HEK293 (cell line): ENCODE results near the gene LPAR2.

Experiments used
- HOXA7 ChIP-seq: sonication (generic); formaldehyde crosslinking; IDR thresholded peaks from 2 replicates; pipeline ENCODE4 v1.8.1; 2022; ENCODE audit warnings: missing genetic modification reagents, borderline replicate concordance
- SCRT2 ChIP-seq: fragments of 450-650 bp; formaldehyde crosslinking; IDR thresholded peaks from 2 replicates; pipeline ENCODE4 v1.5.1; 2016; ENCODE audit warnings: missing biosample characterization, missing genetic modification characterization
- TCF7L2 ChIP-seq: IDR thresholded peaks from 2 replicates; pipeline ENCODE4 v1.6.1; 2011; ENCODE audit warnings: low read depth, mild to moderate bottlenecking, inconsistent platforms, low read length, moderate library complexity, borderline replicate concordance
- ZBTB21 ChIP-seq: fragments of 450-650 bp; formaldehyde crosslinking; IDR thresholded peaks from 2 replicates; pipeline ENCODE4 v1.5.1; 2017; ENCODE audit warnings: missing biosample characterization, missing genetic modification characterization
- ZNF501 ChIP-seq: fragments of 450-650 bp; formaldehyde crosslinking; IDR thresholded peaks from 2 replicates; pipeline ENCODE4 v1.5.1; 2016; ENCODE audit warnings: missing biosample characterization, missing genetic modification characterization
- ZNF658 ChIP-seq: fragments of 450-650 bp; formaldehyde crosslinking; IDR thresholded peaks from 2 replicates; pipeline ENCODE4; 2016; ENCODE audit warnings: missing biosample characterization, missing genetic modification characterization
- TF ChIP-seq, protein P1 (sequence below): fragments of 450-650 bp; formaldehyde crosslinking; IDR thresholded peaks from 2 replicates; pipeline ENCODE4 v1.5.1; 2016; ENCODE audit warnings: missing biosample characterization, missing genetic modification characterization
- TF ChIP-seq, protein P2 (sequence below): fragments of 450-650 bp; formaldehyde crosslinking; IDR thresholded peaks from 2 replicates; pipeline ENCODE4 v1.5.1; 2016; ENCODE audit warnings: missing biosample characterization, missing genetic modification characterization
- TF ChIP-seq, protein P3 (sequence below): fragments of 450-650 bp; formaldehyde crosslinking; IDR thresholded peaks from 2 replicates; pipeline ENCODE4 v1.5.1; 2016; ENCODE audit warnings: missing biosample characterization, missing genetic modification characterization
- TF ChIP-seq, protein P4 (sequence below): fragments of 450-650 bp; formaldehyde crosslinking; IDR thresholded peaks from 2 replicates; pipeline ENCODE4 v1.5.1; 2017; ENCODE audit warnings: missing biosample characterization, missing genetic modification characterization
- TF ChIP-seq, protein P5 (sequence below): fragments of 450-650 bp; formaldehyde crosslinking; IDR thresholded peaks from 2 replicates; pipeline ENCODE4 v1.5.1; 2016; ENCODE audit warnings: missing biosample characterization, missing genetic modification characterization, low read depth

DNA sequence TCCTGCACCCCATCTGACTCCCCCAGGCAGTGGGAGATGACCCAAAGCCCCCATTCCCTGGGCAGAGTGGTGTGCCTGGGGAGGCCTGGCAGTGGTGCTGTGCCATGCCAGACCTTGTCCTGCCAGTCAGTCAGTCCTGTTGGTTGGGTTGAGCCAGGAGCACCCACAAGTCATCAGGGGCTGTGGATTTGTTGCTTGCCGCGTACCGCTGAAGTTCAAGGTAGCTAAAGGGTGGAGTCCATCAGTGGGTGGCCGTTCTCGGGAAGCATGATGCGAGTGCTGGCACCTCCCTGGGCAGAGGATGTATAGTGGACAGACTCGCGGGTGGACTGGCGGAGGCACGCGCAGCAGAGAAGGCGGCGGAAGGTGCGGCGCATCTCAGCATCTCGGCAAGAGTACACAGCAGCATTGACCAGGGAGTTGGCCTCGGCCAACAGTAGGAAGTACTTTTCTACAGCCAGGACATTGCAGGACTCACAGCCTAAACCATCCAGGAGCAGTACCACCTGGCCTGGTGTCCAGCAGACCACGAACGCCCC lies 3.9 kb downstream of the LPAR2 start:
- TF ChIP-seq ZNF658 = no peak
- TF ChIP-seq, protein P1, sequence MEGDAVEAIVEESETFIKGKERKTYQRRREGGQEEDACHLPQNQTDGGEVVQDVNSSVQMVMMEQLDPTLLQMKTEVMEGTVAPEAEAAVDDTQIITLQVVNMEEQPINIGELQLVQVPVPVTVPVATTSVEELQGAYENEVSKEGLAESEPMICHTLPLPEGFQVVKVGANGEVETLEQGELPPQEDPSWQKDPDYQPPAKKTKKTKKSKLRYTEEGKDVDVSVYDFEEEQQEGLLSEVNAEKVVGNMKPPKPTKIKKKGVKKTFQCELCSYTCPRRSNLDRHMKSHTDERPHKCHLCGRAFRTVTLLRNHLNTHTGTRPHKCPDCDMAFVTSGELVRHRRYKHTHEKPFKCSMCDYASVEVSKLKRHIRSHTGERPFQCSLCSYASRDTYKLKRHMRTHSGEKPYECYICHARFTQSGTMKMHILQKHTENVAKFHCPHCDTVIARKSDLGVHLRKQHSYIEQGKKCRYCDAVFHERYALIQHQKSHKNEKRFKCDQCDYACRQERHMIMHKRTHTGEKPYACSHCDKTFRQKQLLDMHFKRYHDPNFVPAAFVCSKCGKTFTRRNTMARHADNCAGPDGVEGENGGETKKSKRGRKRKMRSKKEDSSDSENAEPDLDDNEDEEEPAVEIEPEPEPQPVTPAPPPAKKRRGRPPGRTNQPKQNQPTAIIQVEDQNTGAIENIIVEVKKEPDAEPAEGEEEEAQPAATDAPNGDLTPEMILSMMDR (tag by site-specific recombination) = no peak
- no peak for TF ChIP-seq ZNF501 (tag by site-specific recombination)
- TF ChIP-seq, protein P2, sequence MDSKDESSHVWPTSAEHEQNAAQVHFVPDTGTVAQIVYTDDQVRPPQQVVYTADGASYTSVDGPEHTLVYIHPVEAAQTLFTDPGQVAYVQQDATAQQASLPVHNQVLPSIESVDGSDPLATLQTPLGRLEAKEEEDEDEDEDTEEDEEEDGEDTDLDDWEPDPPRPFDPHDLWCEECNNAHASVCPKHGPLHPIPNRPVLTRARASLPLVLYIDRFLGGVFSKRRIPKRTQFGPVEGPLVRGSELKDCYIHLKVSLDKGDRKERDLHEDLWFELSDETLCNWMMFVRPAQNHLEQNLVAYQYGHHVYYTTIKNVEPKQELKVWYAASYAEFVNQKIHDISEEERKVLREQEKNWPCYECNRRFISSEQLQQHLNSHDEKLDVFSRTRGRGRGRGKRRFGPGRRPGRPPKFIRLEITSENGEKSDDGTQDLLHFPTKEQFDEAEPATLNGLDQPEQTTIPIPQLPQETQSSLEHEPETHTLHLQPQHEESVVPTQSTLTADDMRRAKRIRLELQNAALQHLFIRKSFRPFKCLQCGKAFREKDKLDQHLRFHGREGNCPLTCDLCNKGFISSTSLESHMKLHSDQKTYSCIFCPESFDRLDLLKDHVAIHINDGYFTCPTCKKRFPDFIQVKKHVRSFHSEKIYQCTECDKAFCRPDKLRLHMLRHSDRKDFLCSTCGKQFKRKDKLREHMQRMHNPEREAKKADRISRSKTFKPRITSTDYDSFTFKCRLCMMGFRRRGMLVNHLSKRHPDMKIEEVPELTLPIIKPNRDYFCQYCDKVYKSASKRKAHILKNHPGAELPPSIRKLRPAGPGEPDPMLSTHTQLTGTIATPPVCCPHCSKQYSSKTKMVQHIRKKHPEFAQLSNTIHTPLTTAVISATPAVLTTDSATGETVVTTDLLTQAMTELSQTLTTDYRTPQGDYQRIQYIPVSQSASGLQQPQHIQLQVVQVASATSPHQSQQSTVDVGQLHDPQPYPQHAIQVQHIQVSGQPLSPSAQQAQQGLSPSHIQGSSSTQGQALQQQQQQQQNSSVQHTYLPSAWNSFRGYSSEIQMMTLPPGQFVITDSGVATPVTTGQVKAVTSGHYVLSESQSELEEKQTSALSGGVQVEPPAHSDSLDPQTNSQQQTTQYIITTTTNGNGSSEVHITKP (tag by site-specific recombination) = no peak
- no peak for TF ChIP-seq ZBTB21 (tag by site-specific recombination)
- TF ChIP-seq, protein P3, sequence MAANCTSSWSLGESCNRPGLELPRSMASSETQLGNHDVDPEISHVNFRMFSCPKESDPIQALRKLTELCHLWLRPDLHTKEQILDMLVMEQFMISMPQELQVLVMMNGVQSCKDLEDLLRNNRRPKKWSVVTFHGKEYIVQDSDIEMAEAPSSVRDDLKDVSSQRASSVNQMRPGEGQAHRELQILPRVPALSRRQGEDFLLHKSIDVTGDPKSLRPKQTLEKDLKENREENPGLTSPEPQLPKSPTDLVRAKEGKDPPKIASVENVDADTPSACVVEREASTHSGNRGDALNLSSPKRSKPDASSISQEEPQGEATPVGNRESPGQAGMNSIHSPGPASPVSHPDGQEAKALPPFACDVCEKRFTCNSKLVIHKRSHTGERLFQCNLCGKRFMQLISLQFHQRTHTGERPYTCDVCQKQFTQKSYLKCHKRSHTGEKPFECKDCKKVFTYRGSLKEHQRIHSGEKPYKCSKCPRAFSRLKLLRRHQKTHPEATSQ (tag by site-specific recombination) = no peak
- TF ChIP-seq, protein P4, sequence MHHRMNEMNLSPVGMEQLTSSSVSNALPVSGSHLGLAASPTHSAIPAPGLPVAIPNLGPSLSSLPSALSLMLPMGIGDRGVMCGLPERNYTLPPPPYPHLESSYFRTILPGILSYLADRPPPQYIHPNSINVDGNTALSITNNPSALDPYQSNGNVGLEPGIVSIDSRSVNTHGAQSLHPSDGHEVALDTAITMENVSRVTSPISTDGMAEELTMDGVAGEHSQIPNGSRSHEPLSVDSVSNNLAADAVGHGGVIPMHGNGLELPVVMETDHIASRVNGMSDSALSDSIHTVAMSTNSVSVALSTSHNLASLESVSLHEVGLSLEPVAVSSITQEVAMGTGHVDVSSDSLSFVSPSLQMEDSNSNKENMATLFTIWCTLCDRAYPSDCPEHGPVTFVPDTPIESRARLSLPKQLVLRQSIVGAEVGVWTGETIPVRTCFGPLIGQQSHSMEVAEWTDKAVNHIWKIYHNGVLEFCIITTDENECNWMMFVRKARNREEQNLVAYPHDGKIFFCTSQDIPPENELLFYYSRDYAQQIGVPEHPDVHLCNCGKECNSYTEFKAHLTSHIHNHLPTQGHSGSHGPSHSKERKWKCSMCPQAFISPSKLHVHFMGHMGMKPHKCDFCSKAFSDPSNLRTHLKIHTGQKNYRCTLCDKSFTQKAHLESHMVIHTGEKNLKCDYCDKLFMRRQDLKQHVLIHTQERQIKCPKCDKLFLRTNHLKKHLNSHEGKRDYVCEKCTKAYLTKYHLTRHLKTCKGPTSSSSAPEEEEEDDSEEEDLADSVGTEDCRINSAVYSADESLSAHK (tag by site-specific recombination) = no peak
- no peak for TF ChIP-seq TCF7L2
- no peak for TF ChIP-seq SCRT2
- TF ChIP-seq, protein P5, sequence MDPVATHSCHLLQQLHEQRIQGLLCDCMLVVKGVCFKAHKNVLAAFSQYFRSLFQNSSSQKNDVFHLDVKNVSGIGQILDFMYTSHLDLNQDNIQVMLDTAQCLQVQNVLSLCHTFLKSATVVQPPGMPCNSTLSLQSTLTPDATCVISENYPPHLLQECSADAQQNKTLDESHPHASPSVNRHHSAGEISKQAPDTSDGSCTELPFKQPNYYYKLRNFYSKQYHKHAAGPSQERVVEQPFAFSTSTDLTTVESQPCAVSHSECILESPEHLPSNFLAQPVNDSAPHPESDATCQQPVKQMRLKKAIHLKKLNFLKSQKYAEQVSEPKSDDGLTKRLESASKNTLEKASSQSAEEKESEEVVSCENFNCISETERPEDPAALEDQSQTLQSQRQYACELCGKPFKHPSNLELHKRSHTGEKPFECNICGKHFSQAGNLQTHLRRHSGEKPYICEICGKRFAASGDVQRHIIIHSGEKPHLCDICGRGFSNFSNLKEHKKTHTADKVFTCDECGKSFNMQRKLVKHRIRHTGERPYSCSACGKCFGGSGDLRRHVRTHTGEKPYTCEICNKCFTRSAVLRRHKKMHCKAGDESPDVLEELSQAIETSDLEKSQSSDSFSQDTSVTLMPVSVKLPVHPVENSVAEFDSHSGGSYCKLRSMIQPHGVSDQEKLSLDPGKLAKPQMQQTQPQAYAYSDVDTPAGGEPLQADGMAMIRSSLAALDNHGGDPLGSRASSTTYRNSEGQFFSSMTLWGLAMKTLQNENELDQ (tag by site-specific recombination) = no peak
- TF ChIP-seq HOXA7 (CRISPR knock-in tag) = no peak
